PFSK-1 (cell line): ENCODE measurements around the gene ZNF75A. TPM values are rescaled to one million over a fixed set of nuclear protein-coding genes. Genes with fewer than 3 reads are reported as not detected.

ENCODE experiments used
- FOXP2 ChIP-seq: optimal IDR thresholded peaks from 2 replicates; pipeline ENCODE3; 2011; ENCODE audit warnings: borderline replicate concordance, control low read depth, inconsistent platforms; ENCODE audit not compliant: insufficient read depth; ENCODE audit errors: extremely low read length, extremely low read depth
- POLR2AphosphoS5 ChIP-seq: IDR thresholded peaks from 2 replicates; pipeline ENCODE4 v1.6.1; 2012; ENCODE audit warnings: low read depth, mild to moderate bottlenecking, control low read depth, low read length, moderate library complexity
- SIN3A ChIP-seq: IDR thresholded peaks from 2 replicates; pipeline ENCODE4 v1.6.1; 2012; ENCODE audit warnings: mild to moderate bottlenecking, low read length, moderate library complexity, borderline replicate concordance; ENCODE audit not compliant: insufficient read depth
- TAF1 ChIP-seq: IDR thresholded peaks from 2 replicates; pipeline ENCODE4 v1.6.1; 2012; ENCODE audit warnings: low read length, control low read depth, borderline replicate concordance; ENCODE audit not compliant: insufficient read depth
- polyA plus RNA-seq: library from polyadenylated mRNA; unstranded; fragments of >200 nt; gene quantifications from one replicate; pipeline ENCODE4 v1.2.1, GENCODE V29; 2012; ENCODE audit warnings: low read depth, missing spikeins; ENCODE audit not compliant: insufficient read length
- TF ChIP-seq, protein P1 (sequence below), 2 experiments: IDR thresholded peaks; 2 replicates each; pipeline versions ENCODE4 v1.6.1 to v1.8.0; 2011 to 2012; ENCODE audit warnings: low read depth in 2 of 2, low read length in 2 of 2, control low read depth in 1 of 2, inconsistent platforms in 1 of 2, mild to moderate bottlenecking in 1 of 2, moderate library complexity in 1 of 2; ENCODE audit not compliant: insufficient read depth in 1 of 2

Gene ZNF75A
- 8.9 TPM for polyA plus RNA-seq

DNA sequence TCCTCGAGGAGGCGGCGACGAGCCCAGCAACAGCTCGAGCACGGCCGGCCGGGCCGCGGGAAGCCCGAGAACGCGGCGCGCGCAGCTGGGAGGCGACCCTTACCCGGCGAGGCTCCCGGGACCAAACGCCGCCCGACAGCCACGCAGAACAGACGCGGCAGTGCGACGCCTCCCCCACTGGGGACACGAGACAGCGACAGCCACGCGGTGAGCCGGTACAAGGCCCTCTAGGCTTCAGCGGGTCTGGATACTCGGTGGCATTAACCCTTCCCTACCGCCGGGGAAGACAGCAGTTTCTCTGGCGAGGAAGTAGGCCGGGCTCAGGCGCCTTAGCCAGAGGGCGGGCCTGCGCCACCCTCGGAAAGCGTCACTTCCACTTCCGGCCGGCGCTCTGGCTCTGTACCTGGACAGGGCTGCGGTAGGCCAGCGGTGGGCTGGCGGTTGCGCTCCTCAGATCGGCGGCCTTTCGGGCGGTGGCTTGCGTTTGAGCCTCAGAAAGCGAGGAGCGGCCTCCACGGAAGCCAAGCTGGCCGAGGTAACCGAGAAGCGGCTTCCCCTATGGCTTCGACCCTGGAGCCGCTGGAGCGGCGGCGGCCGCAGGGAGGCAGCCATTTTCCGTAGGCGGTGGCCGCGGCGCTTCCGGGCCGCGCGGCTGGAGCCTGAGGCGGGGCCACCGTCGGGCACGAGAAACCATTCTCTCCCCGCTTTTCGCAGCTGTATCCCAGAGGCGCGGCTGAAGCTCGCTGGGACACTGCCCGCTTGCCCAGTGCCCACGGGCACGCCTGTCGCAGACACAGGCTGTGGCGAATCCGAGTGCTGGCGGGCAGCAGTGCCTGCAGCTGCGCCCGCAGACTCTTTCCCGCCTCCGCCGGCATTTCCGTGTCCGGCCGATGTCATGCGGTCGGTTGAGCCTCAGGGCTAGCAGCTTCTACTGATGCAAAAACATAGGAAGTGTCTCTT is at the start of gene ZNF75A, which contains the start of gene TIGD7:
Gene ZNF75A (plus strand): TSS at position 389 of the 960 bp plus-strand sequence. CDS start 2,932 bp downstream, outside the sequence.
Gene TIGD7 (minus strand): TSS at position 322 of the 960 bp plus-strand sequence. CDS start 4,816 bp downstream, outside the sequence.
- TF ChIP-seq TAF1 (peak; percentile 93), FOXP2 (peak; percentile 85), SIN3A (no peak), POLR2AphosphoS5 (peak; percentile 95)
- TF ChIP-seq, protein P1, sequence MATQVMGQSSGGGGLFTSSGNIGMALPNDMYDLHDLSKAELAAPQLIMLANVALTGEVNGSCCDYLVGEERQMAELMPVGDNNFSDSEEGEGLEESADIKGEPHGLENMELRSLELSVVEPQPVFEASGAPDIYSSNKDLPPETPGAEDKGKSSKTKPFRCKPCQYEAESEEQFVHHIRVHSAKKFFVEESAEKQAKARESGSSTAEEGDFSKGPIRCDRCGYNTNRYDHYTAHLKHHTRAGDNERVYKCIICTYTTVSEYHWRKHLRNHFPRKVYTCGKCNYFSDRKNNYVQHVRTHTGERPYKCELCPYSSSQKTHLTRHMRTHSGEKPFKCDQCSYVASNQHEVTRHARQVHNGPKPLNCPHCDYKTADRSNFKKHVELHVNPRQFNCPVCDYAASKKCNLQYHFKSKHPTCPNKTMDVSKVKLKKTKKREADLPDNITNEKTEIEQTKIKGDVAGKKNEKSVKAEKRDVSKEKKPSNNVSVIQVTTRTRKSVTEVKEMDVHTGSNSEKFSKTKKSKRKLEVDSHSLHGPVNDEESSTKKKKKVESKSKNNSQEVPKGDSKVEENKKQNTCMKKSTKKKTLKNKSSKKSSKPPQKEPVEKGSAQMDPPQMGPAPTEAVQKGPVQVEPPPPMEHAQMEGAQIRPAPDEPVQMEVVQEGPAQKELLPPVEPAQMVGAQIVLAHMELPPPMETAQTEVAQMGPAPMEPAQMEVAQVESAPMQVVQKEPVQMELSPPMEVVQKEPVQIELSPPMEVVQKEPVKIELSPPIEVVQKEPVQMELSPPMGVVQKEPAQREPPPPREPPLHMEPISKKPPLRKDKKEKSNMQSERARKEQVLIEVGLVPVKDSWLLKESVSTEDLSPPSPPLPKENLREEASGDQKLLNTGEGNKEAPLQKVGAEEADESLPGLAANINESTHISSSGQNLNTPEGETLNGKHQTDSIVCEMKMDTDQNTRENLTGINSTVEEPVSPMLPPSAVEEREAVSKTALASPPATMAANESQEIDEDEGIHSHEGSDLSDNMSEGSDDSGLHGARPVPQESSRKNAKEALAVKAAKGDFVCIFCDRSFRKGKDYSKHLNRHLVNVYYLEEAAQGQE (IDR thresholded peaks at IDR 0.05; ENCODE audit: insufficient read depth in 1 of 2, low read depth in 2 of 2, low read length in 2 of 2) = peak in 1 of 2 experiments; percentile 16; a peak in 1 of 4 replicates

DNA sequence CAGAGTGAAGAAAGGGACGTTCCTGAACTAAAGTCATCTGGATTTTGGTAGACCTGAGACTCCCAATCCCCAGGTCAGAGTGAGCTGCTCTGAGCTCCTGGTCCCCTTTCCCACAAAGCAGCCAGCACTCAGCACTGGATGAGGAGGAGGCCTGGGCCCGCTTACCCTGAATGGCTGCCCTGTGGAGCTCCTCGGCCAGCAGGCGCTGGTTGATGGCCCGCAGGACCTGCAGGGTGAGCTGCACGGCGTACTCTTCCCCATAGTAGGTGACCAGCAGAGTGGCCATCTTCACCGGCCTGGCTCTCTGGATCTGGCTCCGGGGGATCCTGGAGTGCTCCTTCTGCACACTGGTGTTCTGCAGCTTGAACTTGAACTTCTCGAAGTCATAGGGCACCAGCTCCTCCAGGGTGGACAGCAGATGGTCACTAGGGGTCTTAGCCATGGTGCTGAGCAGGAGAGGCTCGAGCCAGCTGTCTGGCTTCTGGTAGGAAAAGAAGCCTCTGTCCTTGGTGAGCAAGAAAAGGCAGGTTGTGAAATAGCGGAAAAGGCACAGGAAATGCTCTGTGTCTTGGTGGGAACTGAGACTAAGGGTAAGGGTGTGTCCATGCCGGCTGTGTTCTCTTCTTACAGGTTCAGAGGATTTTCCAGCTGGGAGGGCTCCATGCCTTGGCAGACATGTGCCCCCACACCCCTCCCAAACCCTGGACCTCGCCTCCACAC is 49.0 kb upstream of the ZNF75A start, which contains the start of gene MEFV:
Gene MEFV (minus strand): TSS at position 488 of the 720 bp plus-strand sequence. CDS start 46 bp downstream, at position 442.
- TF ChIP-seq FOXP2 (no peak), TAF1 (no peak), SIN3A (peak; percentile 37; the same call in 1 of the 2 replicates), POLR2AphosphoS5 (no peak)
- TF ChIP-seq, protein P1 (IDR thresholded peaks at IDR 0.05; ENCODE audit: insufficient read depth in 1 of 2, low read depth in 2 of 2, low read length in 2 of 2) = peak; percentile 73 to 91

DNA sequence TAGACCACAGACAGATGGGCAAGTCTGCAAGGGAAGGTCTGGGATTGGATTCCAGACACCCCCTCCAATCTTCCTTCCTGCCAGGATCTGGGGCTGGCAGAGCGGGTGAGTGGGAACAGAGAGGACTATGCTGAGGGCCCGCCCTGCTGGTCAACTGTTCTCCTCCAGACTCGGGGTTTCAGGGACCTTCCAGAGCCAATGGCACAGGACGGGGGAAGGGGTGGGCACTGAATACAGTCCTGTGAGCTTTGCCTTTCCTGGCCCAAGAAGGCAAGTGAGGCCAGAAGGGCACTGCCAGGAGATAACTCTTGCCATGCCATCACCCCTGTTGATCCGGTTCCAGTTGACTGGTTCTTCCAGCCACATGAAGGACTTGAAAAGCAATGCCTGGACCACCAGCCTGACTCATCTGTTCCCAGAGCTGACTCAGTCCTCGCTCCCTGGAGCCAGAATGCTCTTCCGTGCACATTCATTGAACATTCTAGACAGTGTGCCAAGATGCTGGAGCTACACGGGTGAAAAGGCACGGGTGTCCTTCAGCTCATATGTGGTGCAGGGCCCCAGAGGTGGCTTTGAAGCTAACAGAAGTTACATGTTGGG is 48.3 kb upstream of the ZNF75A start:
- TF ChIP-seq POLR2AphosphoS5 = no peak
- TF ChIP-seq, protein P1 (IDR thresholded peaks at IDR 0.05; ENCODE audit: insufficient read depth in 1 of 2, low read depth in 2 of 2, low read length in 2 of 2) = no peak
- no peak for TF ChIP-seq FOXP2
- no peak for TF ChIP-seq TAF1
- TF ChIP-seq SIN3A = no peak

DNA sequence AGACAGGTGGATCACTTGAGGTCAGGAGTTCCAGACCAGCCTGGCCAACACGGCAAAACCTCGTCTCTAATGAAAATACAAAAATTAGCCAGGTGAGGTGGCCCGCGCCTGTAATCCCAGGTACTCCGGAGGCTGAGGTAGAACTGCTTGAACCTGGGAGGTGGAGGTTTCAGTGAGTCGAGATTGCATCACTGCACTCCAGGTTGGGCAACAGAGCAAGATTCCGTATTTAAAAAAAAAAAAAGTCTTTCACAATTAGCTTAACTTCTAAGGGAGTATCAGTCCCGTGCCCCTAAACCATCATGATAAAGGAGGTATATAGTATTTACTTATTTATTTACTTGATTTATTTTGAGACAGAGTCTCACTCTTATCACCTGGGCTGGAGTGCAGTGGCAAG is 45.5 kb upstream of the ZNF75A start:
- TF ChIP-seq POLR2AphosphoS5 (no peak), SIN3A (no peak), TAF1 (no peak), FOXP2 (no peak)
- TF ChIP-seq, protein P1 (IDR thresholded peaks at IDR 0.05; ENCODE audit: insufficient read depth in 1 of 2, low read depth in 2 of 2, low read length in 2 of 2) = no peak
